ENCODE measurements around the gene MEIKIN.

MEIKIN gene

GRCh38 chr5:131957721-131958441, 12.4 kb upstream of the MEIKIN start:
- Histone ChIP-seq H3K27ac (ENCODE audit: insufficient read depth in 1 of 2, low read depth in 1 of 2, low read length in 2 of 2, poor library complexity in 1 of 2, severe bottlenecking in 2 of 2) (no peak overlapping the region), H3K36me3 (ENCODE audit: control insufficient read depth in 4 of 4, insufficient read depth in 4 of 4, low read length in 3 of 4) (no peaks in the 10 kb centered on the region), H3K4me3 (ENCODE audit: control insufficient read depth in 1 of 7, extremely low read depth in 1 of 7, insufficient read depth in 4 of 7, low read depth in 2 of 7, low read length in 6 of 7) (no peak overlapping the region), H3K4me1 (ENCODE audit: control extremely low read depth in 1 of 4, control insufficient read depth in 4 of 4, insufficient read depth in 4 of 4, low read length in 3 of 4) (no peaks in the 10 kb centered on the region), H3K9me3 (ENCODE audit: control extremely low read depth in 1 of 5, control insufficient read depth in 4 of 5, insufficient read depth in 2 of 5, low read depth in 1 of 5, low read length in 4 of 5) (no peaks in the 10 kb centered on the region), H3K27me3 (replicated peaks in 2 of 5; ENCODE audit: control insufficient read depth in 4 of 5, insufficient read depth in 5 of 5, low read length in 4 of 5) (peaks cover 0 to 1% (median 0%) of the 10 kb centered on the region in 5 experiments)
- CTCF ChIA-PET: no interaction called here
- no peak for DNase-seq
- POLR2A ChIA-PET: no interaction called here
- 96% methylated on average over 6 of the region's 8 CpGs for WGBS (ENCODE audit: insufficient coverage)

GRCh38 chr5:131953969-131954368, 8.5 kb upstream of the MEIKIN start:
- no peak overlapping the region for H3K4me3 ChIP-seq (ENCODE audit: control insufficient read depth in 1 of 7, extremely low read depth in 1 of 7, insufficient read depth in 4 of 7, low read depth in 2 of 7, low read length in 6 of 7)
- no peaks in the 10 kb centered on the region for H3K4me1 ChIP-seq (ENCODE audit: control extremely low read depth in 1 of 4, control insufficient read depth in 4 of 4, insufficient read depth in 4 of 4, low read length in 3 of 4)
- no peaks in the 10 kb centered on the region for H3K27me3 ChIP-seq (replicated peaks in 2 of 5; ENCODE audit: control insufficient read depth in 4 of 5, insufficient read depth in 5 of 5, low read length in 4 of 5)
- H3K9me3 ChIP-seq (ENCODE audit: control extremely low read depth in 1 of 5, control insufficient read depth in 4 of 5, insufficient read depth in 2 of 5, low read depth in 1 of 5, low read length in 4 of 5): no peaks in the 10 kb centered on the region
- DNase-seq: no peak
- no peak overlapping the region for H3K27ac ChIP-seq (ENCODE audit: insufficient read depth in 1 of 2, low read depth in 1 of 2, low read length in 2 of 2, poor library complexity in 1 of 2, severe bottlenecking in 2 of 2)
- ChIA-PET CTCF (no interaction called here), POLR2A (no interaction called here)
- no peaks in the 10 kb centered on the region for H3K36me3 ChIP-seq (ENCODE audit: control insufficient read depth in 4 of 4, insufficient read depth in 4 of 4, low read length in 3 of 4)

- CTCF ChIA-PET: no interaction called here
- H3K4me1 ChIP-seq (ENCODE audit: control extremely low read depth in 1 of 4, control insufficient read depth in 4 of 4, insufficient read depth in 4 of 4, low read length in 3 of 4): no peaks in the 10 kb centered on the region
- H3K27me3 ChIP-seq (replicated peaks in 2 of 5; ENCODE audit: control insufficient read depth in 4 of 5, insufficient read depth in 5 of 5, low read length in 4 of 5): no peaks in the 10 kb centered on the region
- H3K36me3 ChIP-seq (ENCODE audit: control insufficient read depth in 4 of 4, insufficient read depth in 4 of 4, low read length in 3 of 4): no peaks in the 10 kb centered on the region
- WGBS (ENCODE audit: insufficient coverage): no CpG with 5 or more reads among the region's 3 CpGs
- peak in 2 of 3 donors; percentile 10 to 13 for DNase-seq
- H3K27ac ChIP-seq (ENCODE audit: insufficient read depth in 1 of 2, low read depth in 1 of 2, low read length in 2 of 2, poor library complexity in 1 of 2, severe bottlenecking in 2 of 2): no peak overlapping the region
- H3K4me3 ChIP-seq (ENCODE audit: control insufficient read depth in 1 of 7, extremely low read depth in 1 of 7, insufficient read depth in 4 of 7, low read depth in 2 of 7, low read length in 6 of 7): no peak overlapping the region
- POLR2A ChIA-PET: no interaction called here
- H3K9me3 ChIP-seq (ENCODE audit: control extremely low read depth in 1 of 5, control insufficient read depth in 4 of 5, insufficient read depth in 2 of 5, low read depth in 1 of 5, low read length in 4 of 5): no peaks in the 10 kb centered on the region
Observed at GRCh38 chr5:131952301-131952857, 6.9 kb upstream of the MEIKIN start.

GRCh38 chr5:131950706-131951105, 5.2 kb upstream of the MEIKIN start:
- ChIA-PET POLR2A (no interaction called here), CTCF (no interaction called here)
- Histone ChIP-seq H3K9me3 (ENCODE audit: control extremely low read depth in 1 of 5, control insufficient read depth in 4 of 5, insufficient read depth in 2 of 5, low read depth in 1 of 5, low read length in 4 of 5) (no peaks in the 10 kb centered on the region), H3K4me1 (ENCODE audit: control extremely low read depth in 1 of 4, control insufficient read depth in 4 of 4, insufficient read depth in 4 of 4, low read length in 3 of 4) (no peaks in the 10 kb centered on the region), H3K27ac (ENCODE audit: insufficient read depth in 1 of 2, low read depth in 1 of 2, low read length in 2 of 2, poor library complexity in 1 of 2, severe bottlenecking in 2 of 2) (no peak overlapping the region), H3K4me3 (ENCODE audit: control insufficient read depth in 1 of 7, extremely low read depth in 1 of 7, insufficient read depth in 4 of 7, low read depth in 2 of 7, low read length in 6 of 7) (no peak overlapping the region), H3K36me3 (ENCODE audit: control insufficient read depth in 4 of 4, insufficient read depth in 4 of 4, low read length in 3 of 4) (no peaks in the 10 kb centered on the region), H3K27me3 (replicated peaks in 2 of 5; ENCODE audit: control insufficient read depth in 4 of 5, insufficient read depth in 5 of 5, low read length in 4 of 5) (no peaks in the 10 kb centered on the region)
- WGBS (ENCODE audit: insufficient coverage): no CpG with 5 or more reads among the region's 1 CpG
- no peak for DNase-seq

- no peaks in the 10 kb centered on the region for H3K4me1 ChIP-seq (ENCODE audit: control extremely low read depth in 1 of 4, control insufficient read depth in 4 of 4, insufficient read depth in 4 of 4, low read length in 3 of 4)
- POLR2A ChIA-PET: interaction anchor here (0.6 kb wide), 1 partner anchor 146 kb away, joined by 3 read pairs; no protein-coding TSS in a partner anchor
- CTCF ChIA-PET: no interaction called here
- no peaks in the 10 kb centered on the region for H3K27me3 ChIP-seq (replicated peaks in 2 of 5; ENCODE audit: control insufficient read depth in 4 of 5, insufficient read depth in 5 of 5, low read length in 4 of 5)
- no peak overlapping the region for H3K27ac ChIP-seq (ENCODE audit: insufficient read depth in 1 of 2, low read depth in 1 of 2, low read length in 2 of 2, poor library complexity in 1 of 2, severe bottlenecking in 2 of 2)
- no peak overlapping the region for H3K4me3 ChIP-seq (ENCODE audit: control insufficient read depth in 1 of 7, extremely low read depth in 1 of 7, insufficient read depth in 4 of 7, low read depth in 2 of 7, low read length in 6 of 7)
- no peaks in the 10 kb centered on the region for H3K36me3 ChIP-seq (ENCODE audit: control insufficient read depth in 4 of 4, insufficient read depth in 4 of 4, low read length in 3 of 4)
- H3K9me3 ChIP-seq (ENCODE audit: control extremely low read depth in 1 of 5, control insufficient read depth in 4 of 5, insufficient read depth in 2 of 5, low read depth in 1 of 5, low read length in 4 of 5): no peaks in the 10 kb centered on the region
- no peak for DNase-seq
- WGBS (ENCODE audit: insufficient coverage): no CpG with 5 or more reads among the region's 2 CpGs
Observed at GRCh38 chr5:131947445-131947844, 2.0 kb upstream of the MEIKIN start.

GRCh38 chr5:131944702-131945550, 537 bp downstream of the MEIKIN start:
- Histone ChIP-seq H3K27me3 (replicated peaks in 2 of 5; ENCODE audit: control insufficient read depth in 4 of 5, insufficient read depth in 5 of 5, low read length in 4 of 5) (no peaks in the 10 kb centered on the region), H3K9me3 (ENCODE audit: control extremely low read depth in 1 of 5, control insufficient read depth in 4 of 5, insufficient read depth in 2 of 5, low read depth in 1 of 5, low read length in 4 of 5) (no peaks in the 10 kb centered on the region), H3K4me3 (ENCODE audit: control insufficient read depth in 1 of 7, extremely low read depth in 1 of 7, insufficient read depth in 4 of 7, low read depth in 2 of 7, low read length in 6 of 7) (no peak overlapping the region), H3K27ac (ENCODE audit: insufficient read depth in 1 of 2, low read depth in 1 of 2, low read length in 2 of 2, poor library complexity in 1 of 2, severe bottlenecking in 2 of 2) (no peak overlapping the region), H3K36me3 (ENCODE audit: control insufficient read depth in 4 of 4, insufficient read depth in 4 of 4, low read length in 3 of 4) (no peaks in the 10 kb centered on the region), H3K4me1 (ENCODE audit: control extremely low read depth in 1 of 4, control insufficient read depth in 4 of 4, insufficient read depth in 4 of 4, low read length in 3 of 4) (peaks cover 0 to 6% (median 0%) of the 10 kb centered on the region in 4 experiments)
- DNase-seq: peak; percentile 3 to 43 (median 35)
- 97% methylated on average over 34 of the region's 37 CpGs for WGBS (ENCODE audit: insufficient coverage)
- ChIA-PET CTCF (no interaction called here), POLR2A (no interaction called here)

GRCh38 chr5:131943916-131944315, 1.5 kb downstream of the MEIKIN start:
- no CpG with 5 or more reads among the region's 2 CpGs for WGBS (ENCODE audit: insufficient coverage)
- Histone ChIP-seq H3K27ac (ENCODE audit: insufficient read depth in 1 of 2, low read depth in 1 of 2, low read length in 2 of 2, poor library complexity in 1 of 2, severe bottlenecking in 2 of 2) (no peak overlapping the region), H3K4me1 (ENCODE audit: control extremely low read depth in 1 of 4, control insufficient read depth in 4 of 4, insufficient read depth in 4 of 4, low read length in 3 of 4) (peaks cover 0 to 7% (median 0%) of the 10 kb centered on the region in 4 experiments), H3K36me3 (ENCODE audit: control insufficient read depth in 4 of 4, insufficient read depth in 4 of 4, low read length in 3 of 4) (no peaks in the 10 kb centered on the region), H3K9me3 (ENCODE audit: control extremely low read depth in 1 of 5, control insufficient read depth in 4 of 5, insufficient read depth in 2 of 5, low read depth in 1 of 5, low read length in 4 of 5) (no peaks in the 10 kb centered on the region), H3K4me3 (ENCODE audit: control insufficient read depth in 1 of 7, extremely low read depth in 1 of 7, insufficient read depth in 4 of 7, low read depth in 2 of 7, low read length in 6 of 7) (no peak overlapping the region), H3K27me3 (replicated peaks in 2 of 5; ENCODE audit: control insufficient read depth in 4 of 5, insufficient read depth in 5 of 5, low read length in 4 of 5) (no peaks in the 10 kb centered on the region)
- DNase-seq: peak in 2 of 3 donors; percentile 20 to 36
- CTCF ChIA-PET: no interaction called here
- POLR2A ChIA-PET: no interaction called here

All from common myeloid progenitor, CD34-positive (primary cell).